ENCODE data around the gene BLOC1S5. TPM values are rescaled to one million over a fixed set of nuclear protein-coding genes. Genes with fewer than 3 reads are reported as not detected.
"Not testable (repeated sequence)": the region's sequence is repeated elsewhere in the genome, so short reads cannot be mapped to it uniquely, and the experiment has no call there.

The BLOC1S5 gene
- total and polyA plus RNA-seq, 2 experiments from 2014 or later: 10.2 to 10.8 TPM

DNA sequence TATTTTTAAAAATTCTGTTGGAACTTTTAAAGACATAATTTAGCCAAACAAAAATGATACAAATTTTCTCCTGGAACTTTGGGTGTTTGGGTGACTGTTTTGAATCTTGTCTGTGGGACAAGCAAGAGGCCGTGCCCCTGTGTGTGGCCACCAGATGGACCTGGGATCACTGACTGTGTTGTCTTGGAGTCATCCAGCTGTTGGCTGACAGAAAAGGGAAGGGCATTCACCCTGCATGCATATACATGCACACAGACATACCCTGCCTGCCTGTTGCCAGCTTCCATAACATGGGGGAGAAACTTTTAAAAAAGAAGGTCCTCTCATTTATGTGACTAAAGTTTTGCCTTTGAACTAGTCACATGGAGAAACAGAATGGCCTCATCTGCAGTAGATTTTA, 72.7 kb downstream of the BLOC1S5 start:
- TF ChIP-seq, protein P1, sequence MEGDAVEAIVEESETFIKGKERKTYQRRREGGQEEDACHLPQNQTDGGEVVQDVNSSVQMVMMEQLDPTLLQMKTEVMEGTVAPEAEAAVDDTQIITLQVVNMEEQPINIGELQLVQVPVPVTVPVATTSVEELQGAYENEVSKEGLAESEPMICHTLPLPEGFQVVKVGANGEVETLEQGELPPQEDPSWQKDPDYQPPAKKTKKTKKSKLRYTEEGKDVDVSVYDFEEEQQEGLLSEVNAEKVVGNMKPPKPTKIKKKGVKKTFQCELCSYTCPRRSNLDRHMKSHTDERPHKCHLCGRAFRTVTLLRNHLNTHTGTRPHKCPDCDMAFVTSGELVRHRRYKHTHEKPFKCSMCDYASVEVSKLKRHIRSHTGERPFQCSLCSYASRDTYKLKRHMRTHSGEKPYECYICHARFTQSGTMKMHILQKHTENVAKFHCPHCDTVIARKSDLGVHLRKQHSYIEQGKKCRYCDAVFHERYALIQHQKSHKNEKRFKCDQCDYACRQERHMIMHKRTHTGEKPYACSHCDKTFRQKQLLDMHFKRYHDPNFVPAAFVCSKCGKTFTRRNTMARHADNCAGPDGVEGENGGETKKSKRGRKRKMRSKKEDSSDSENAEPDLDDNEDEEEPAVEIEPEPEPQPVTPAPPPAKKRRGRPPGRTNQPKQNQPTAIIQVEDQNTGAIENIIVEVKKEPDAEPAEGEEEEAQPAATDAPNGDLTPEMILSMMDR (IDR thresholded peaks at IDR 0.05; ENCODE audit: low read depth, low read length): no peak
- Histone ChIP-seq H3K27me3 (no peaks in the 10 kb centered on the region), H3K4me3 (no peak overlapping the region), H3K36me3 (no peaks in the 10 kb centered on the region), H3K9me3 (ENCODE audit: low read depth) (no peaks in the 10 kb centered on the region), H3K27ac (no peak overlapping the region), H3K4me1 (ENCODE audit: low read depth) (no peaks in the 10 kb centered on the region)
- DNase-seq (ENCODE audit: low read depth in 1 of 2, low spot score in 1 of 2): no peak

GRCh38 chr6:7986219-7986618, 78.0 kb downstream of the BLOC1S5 start:
- no peak for DNase-seq (ENCODE audit: low read depth in 1 of 2, low spot score in 1 of 2)
- no peaks in the 10 kb centered on the region for H3K9me3 ChIP-seq (ENCODE audit: low read depth)
- no peaks in the 10 kb centered on the region for H3K27me3 ChIP-seq
- no peak overlapping the region for H3K27ac ChIP-seq
- H3K4me3 ChIP-seq: no peak overlapping the region
- H3K4me1 ChIP-seq (ENCODE audit: low read depth): no peaks in the 10 kb centered on the region
- H3K36me3 ChIP-seq: no peaks in the 10 kb centered on the region
- TF ChIP-seq, protein P1 (IDR thresholded peaks at IDR 0.05; ENCODE audit: low read depth, low read length): no peak

- not testable (repeated sequence) for H3K4me1 ChIP-seq (ENCODE audit: low read depth); H3K27ac ChIP-seq; H3K4me3 ChIP-seq
Observed at GRCh38 chr6:7983967-7984366, 80.2 kb downstream of the BLOC1S5 start.

GRCh38 chr6:7979831-7980230, 84.4 kb downstream of the BLOC1S5 start:
- no peak overlapping the region for H3K27ac ChIP-seq
- no peaks in the 10 kb centered on the region for H3K36me3 ChIP-seq
- H3K4me3 ChIP-seq: no peak overlapping the region
- H3K4me1 ChIP-seq (ENCODE audit: low read depth): no peaks in the 10 kb centered on the region
- DNase-seq (ENCODE audit: low read depth in 1 of 2, low spot score in 1 of 2): no peak
- H3K27me3 ChIP-seq: no peaks in the 10 kb centered on the region
- H3K9me3 ChIP-seq (ENCODE audit: low read depth): no peaks in the 10 kb centered on the region
- TF ChIP-seq, protein P1 (IDR thresholded peaks at IDR 0.05; ENCODE audit: low read depth, low read length): no peak

More at GRCh38 chr6:7983967-7984366, 80.2 kb downstream of the BLOC1S5 start:
- not testable (repeated sequence) for H3K27me3 ChIP-seq; DNase-seq (ENCODE audit: low read depth in 1 of 2, low spot score in 1 of 2); H3K9me3 ChIP-seq (ENCODE audit: low read depth); H3K36me3 ChIP-seq

- H3K27ac ChIP-seq: no peak overlapping the region
- H3K9me3 ChIP-seq (ENCODE audit: low read depth): no peaks in the 10 kb centered on the region
- peak in 1 of 2 donors; percentile 27 for DNase-seq (ENCODE audit: low read depth in 1 of 2, low spot score in 1 of 2)
- TF ChIP-seq, protein P1 (IDR thresholded peaks at IDR 0.05; ENCODE audit: low read depth, low read length): no peak
- H3K27me3 ChIP-seq: no peaks in the 10 kb centered on the region
- no peaks in the 10 kb centered on the region for H3K4me1 ChIP-seq (ENCODE audit: low read depth)
- H3K4me3 ChIP-seq: no peak overlapping the region
- H3K36me3 ChIP-seq: no peaks in the 10 kb centered on the region
Observed at GRCh38 chr6:7978736-7979135, 85.5 kb downstream of the BLOC1S5 start.

DNA sequence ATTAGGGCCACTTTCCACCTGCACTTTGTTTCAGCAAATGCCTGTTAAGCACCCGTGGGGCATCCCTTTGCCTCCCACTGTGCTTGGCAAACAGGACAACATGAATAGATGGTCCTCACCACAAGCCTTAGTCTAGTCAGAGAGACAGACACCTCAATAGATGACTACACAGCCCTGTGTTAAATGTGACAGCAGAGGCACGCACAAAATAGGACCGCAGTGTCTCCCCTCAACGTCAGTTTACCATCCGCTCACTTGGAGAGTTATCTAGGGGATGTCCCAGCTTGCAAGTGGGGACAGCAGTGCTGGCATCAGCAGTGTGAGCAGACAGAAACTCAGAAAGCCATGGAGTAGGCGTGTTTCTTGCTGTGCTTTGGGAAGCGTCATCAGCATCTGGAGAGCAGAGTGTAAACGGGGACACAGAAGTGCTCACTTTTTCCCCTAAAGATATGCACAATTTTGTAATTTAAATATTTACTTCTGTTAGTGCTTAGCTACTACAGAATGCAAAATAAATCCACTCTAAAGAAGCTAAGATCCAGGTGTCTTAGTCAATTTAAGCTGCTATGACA, 87.6 kb downstream of the BLOC1S5 start:
- no peak for DNase-seq (ENCODE audit: low read depth in 1 of 2, low spot score in 1 of 2)
- Histone ChIP-seq H3K27me3 (no peaks in the 10 kb centered on the region), H3K4me1 (ENCODE audit: low read depth) (no peaks in the 10 kb centered on the region), H3K9me3 (ENCODE audit: low read depth) (no peaks in the 10 kb centered on the region), H3K4me3 (no peak overlapping the region), H3K36me3 (no peaks in the 10 kb centered on the region), H3K27ac (no peak overlapping the region)
- TF ChIP-seq, protein P1 (IDR thresholded peaks at IDR 0.05; ENCODE audit: low read depth, low read length): no peak
